Upper lobe of right lung (tissue), 1 donor: Measurements from ENCODE around the gene DDX11. TPM values are rescaled to one million over a fixed set of nuclear protein-coding genes. Genes with fewer than 3 reads are reported as not detected.
"Not testable (repeated sequence)": the region's sequence is repeated elsewhere in the genome, so short reads cannot be mapped to it uniquely, and the experiment has no call there.

ENCODE experiments used
- ATAC-seq: fragments of 200-7000 bp; cut with Tn5 transposase; one replicate; pipeline ENCODE4 v1.9.1; 2020; ENCODE audit warnings: mild to moderate bottlenecking, moderate library complexity
- DNase-seq: peaks from one replicate; pipeline ENCODE4 v3.0.0-alpha.2; 2020
- H3K27ac ChIP-seq: fragments of 200-600 bp; one replicate; pipeline ENCODE4 v1.8.0; 2022
- H3K27me3 ChIP-seq: fragments of 200-600 bp; one replicate; pipeline ENCODE4 v1.8.0; 2022; ENCODE audit warnings: mild to moderate bottlenecking
- H3K36me3 ChIP-seq: fragments of 200-600 bp; one replicate; pipeline ENCODE4 v1.8.0; 2022
- H3K4me1 ChIP-seq: fragments of 200-600 bp; one replicate; pipeline ENCODE4 v1.8.0; 2022
- H3K4me3 ChIP-seq: fragments of 200-600 bp; one replicate; pipeline ENCODE4 v1.8.0; 2022; ENCODE audit warnings: mild to moderate bottlenecking
- H3K9me3 ChIP-seq: fragments of 200-600 bp; one replicate; pipeline ENCODE4 v1.8.0; 2022
- intact Hi-C: fragments of 100-400 bp; cut with DNase I; formaldehyde crosslinking; loops from one replicate; pipeline ENCODE4 v1.11.0; 2022
- total RNA-seq: library from RNA; stranded (reverse); fragmentation: NEBNext Ultra II Directional; extraction: Animal tissue kit (Norgen Biotek cat#: 25700); gene quantifications from one replicate; pipeline ENCODE4 v1.2.1, GENCODE V29; 2021
- TF ChIP-seq, protein P1 (sequence below): fragments of 200-600 bp; IDR thresholded peaks from one replicate; pipeline ENCODE4 v1.8.0; 2022; ENCODE audit warnings: antibody characterized with exemption
- donor health status: DM: no; HTN: yes; CAD: no; lungs with severe emphysema.

DDX11 gene
- total RNA-seq, 1 donor from 2014 or later = 12.6 TPM

DNA sequence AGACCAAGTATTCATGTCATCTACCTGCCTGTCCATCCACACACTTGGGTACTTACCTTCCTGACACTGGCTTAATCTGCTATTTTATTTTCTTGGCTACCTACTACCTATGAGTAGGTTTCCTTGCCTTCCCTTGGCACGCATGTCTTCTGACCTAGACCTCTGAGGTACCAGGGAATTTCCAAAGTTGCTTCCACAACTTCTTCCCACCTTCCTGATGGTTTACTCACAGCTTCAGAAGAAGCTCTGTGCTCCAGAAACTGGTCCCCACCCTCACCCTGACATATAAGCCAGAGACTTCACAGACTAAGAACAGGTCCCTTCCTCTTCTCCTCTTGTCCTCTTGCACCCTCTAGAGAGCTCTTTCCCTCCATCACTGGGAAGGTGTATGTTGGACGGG lies 35.7 kb upstream of the DDX11 start:
- no peak overlapping the region for H3K27ac ChIP-seq
- no peak for DNase-seq
- H3K4me3 ChIP-seq = no peak overlapping the region
- intact Hi-C loops = no loop called here
- H3K4me1 ChIP-seq = no peaks in the 10 kb centered on the region
- TF ChIP-seq, protein P1, sequence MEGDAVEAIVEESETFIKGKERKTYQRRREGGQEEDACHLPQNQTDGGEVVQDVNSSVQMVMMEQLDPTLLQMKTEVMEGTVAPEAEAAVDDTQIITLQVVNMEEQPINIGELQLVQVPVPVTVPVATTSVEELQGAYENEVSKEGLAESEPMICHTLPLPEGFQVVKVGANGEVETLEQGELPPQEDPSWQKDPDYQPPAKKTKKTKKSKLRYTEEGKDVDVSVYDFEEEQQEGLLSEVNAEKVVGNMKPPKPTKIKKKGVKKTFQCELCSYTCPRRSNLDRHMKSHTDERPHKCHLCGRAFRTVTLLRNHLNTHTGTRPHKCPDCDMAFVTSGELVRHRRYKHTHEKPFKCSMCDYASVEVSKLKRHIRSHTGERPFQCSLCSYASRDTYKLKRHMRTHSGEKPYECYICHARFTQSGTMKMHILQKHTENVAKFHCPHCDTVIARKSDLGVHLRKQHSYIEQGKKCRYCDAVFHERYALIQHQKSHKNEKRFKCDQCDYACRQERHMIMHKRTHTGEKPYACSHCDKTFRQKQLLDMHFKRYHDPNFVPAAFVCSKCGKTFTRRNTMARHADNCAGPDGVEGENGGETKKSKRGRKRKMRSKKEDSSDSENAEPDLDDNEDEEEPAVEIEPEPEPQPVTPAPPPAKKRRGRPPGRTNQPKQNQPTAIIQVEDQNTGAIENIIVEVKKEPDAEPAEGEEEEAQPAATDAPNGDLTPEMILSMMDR = no peak
- H3K27me3 ChIP-seq = no peaks in the 10 kb centered on the region
- no peaks in the 10 kb centered on the region for H3K36me3 ChIP-seq
- H3K9me3 ChIP-seq = no peaks in the 10 kb centered on the region
- ATAC-seq = no peak

DNA sequence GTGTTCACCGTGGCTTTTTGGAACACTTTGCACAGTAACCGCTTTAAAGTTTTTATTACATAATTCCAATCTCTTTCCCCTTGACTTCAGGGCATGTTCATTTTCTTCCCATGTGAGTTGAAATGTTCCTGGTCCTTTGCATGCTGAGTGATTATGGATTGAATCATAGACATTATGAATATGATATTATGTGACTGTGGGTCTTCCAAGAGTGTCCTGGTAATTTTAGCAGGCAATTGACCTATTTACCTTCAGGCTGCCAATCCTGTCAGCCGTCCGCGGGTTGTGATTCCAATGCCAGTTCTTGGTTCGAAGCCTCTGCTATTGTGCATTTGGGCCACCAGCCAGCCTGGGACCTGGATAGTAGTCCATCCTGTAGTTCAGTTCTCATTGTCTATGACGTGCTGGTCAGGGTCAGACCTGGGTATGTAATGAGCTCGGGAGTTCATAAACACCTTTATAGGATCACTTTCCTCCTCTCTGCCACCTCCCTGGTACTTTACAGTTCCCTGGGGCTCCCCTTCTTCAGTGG lies 32.6 kb upstream of the DDX11 start:
- Histone ChIP-seq H3K27ac (no peak overlapping the region), H3K4me1 (no peaks in the 10 kb centered on the region), H3K4me3 (no peak overlapping the region), H3K27me3 (no peaks in the 10 kb centered on the region), H3K9me3 (no peaks in the 10 kb centered on the region), H3K36me3 (no peaks in the 10 kb centered on the region)
- TF ChIP-seq, protein P1 = no peak
- ATAC-seq (no peak), DNase-seq (no peak)
- intact Hi-C loops = no loop called here

DNA sequence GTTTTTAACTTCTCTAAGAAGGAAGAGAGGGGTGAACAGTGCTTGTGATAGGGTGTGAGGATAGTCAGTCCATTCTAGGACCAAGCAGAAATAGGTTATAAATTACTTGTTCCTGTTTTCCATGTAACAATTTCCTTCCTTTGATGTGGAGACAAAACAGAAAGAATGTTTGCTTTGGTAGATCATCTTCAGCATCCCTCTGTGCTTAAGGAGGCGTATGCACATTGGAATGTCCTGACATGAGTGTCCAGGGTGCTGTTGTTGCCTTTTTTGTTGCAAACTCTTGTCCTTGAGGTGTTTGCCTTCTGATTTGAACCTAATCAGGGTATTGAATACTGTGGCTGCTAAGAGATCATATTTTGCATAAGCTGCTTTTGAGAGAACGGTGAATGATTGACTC lies 23.5 kb upstream of the DDX11 start:
- intact Hi-C loops, H3K4me3 ChIP-seq, H3K36me3 ChIP-seq, H3K4me1 ChIP-seq, DNase-seq, ATAC-seq, H3K27me3 ChIP-seq, H3K27ac ChIP-seq, H3K9me3 ChIP-seq: not testable (repeated sequence)

DNA sequence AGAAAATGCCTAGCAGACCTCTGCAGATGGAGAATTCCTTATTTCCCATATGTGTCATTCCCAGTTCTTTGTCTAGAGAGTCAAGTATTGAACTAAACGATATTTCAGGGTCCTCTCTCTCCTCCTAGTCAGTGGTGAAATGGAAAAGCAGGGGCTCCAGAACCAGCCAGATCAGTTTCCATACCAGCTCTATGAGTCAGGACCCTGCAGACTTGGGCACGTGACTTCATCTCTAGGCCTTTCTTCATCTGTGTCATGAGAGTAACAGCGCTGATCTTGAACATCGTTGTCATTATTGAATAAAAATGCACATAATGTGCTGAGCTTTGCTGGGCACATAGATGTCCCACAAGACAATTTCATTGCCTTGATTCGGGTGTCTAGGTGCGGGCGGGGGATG lies 23.1 kb upstream of the DDX11 start:
- H3K4me1 ChIP-seq, DNase-seq, H3K4me3 ChIP-seq, H3K27me3 ChIP-seq, H3K36me3 ChIP-seq, H3K9me3 ChIP-seq, H3K27ac ChIP-seq, ATAC-seq, intact Hi-C loops: not testable (repeated sequence)

DNA sequence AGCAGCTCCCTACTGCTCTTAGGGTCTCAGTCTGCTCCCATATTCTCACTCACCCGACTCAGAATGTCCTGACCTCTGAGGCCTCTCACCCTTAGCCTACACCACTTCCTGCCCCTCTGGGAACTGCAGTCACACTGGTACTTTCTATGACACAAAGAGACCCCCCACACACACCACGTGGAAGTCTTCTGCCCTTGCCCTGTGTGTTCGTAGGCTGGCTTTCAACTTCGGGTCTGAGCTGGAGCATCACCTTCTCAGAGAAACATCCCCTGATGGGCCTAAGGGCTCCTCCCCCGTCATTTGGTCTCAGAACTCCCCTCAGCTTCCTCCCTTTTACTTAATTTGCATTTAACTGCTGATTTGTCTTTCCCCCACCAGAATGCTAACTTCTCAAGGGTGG lies 22.0 kb upstream of the DDX11 start:
- H3K27ac ChIP-seq, H3K4me3 ChIP-seq, H3K4me1 ChIP-seq, H3K36me3 ChIP-seq, intact Hi-C loops, H3K27me3 ChIP-seq, DNase-seq, H3K9me3 ChIP-seq, ATAC-seq: not testable (repeated sequence)

DNA sequence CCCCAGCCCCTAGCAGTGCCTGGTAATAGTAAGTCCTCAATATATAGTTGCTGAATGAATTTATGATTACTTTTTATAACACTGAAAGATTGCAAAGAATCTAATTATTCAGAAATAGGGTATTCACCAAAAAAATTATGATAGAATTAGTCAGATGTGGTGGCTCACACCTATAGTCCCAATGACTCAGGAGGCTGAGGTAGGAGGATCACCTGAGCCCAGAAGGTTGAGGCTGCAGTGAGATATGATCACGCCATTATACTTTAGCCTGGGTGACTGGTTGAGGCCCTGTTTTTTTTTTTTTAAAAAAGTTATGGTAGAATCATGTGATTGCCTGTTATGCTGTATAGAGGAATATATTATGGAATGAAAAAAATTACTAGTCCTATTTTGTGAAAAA lies 21.5 kb upstream of the DDX11 start:
- ATAC-seq, H3K27me3 ChIP-seq, DNase-seq, H3K4me1 ChIP-seq, H3K9me3 ChIP-seq, intact Hi-C loops, H3K36me3 ChIP-seq, H3K4me3 ChIP-seq, H3K27ac ChIP-seq: not testable (repeated sequence)

DNA sequence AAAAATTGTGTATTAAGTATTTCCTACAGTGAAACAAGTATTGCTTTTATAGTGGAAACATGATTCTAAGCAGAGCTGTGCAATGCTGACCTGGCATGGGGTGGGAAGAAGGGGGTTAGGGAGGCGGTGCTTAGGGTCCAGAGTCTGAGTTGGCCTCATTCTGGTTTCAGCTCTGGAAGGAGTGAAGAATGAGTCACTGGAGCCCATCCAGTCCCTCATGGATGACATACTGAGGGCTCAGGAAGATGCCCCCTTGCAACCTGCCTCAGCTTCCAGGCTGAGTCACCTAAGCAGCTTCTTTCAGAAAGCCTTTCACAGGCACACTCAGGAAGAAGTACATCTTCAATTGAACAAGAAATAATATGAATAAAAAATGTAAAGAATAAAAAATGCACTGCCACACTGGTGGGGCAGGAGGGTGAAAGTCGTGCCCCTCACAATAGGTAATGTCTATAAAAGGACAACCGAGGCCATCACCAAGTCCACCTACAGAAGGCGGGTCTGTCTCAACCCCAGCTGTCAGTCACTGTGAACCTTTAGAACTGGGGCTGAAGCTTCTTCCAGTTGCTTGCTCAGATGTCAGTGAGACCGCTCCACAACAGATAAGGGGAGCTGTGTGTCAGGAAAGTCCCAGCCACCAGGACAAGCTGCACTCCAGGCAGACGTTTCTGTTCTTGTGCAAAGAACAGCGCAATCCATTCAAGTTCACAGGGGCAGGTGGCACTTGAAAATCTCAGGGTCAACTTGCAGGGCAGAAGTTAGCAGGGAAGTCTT lies 20.8 kb upstream of the DDX11 start:
- intact Hi-C loops, ATAC-seq, H3K4me1 ChIP-seq: not testable (repeated sequence)

DNA sequence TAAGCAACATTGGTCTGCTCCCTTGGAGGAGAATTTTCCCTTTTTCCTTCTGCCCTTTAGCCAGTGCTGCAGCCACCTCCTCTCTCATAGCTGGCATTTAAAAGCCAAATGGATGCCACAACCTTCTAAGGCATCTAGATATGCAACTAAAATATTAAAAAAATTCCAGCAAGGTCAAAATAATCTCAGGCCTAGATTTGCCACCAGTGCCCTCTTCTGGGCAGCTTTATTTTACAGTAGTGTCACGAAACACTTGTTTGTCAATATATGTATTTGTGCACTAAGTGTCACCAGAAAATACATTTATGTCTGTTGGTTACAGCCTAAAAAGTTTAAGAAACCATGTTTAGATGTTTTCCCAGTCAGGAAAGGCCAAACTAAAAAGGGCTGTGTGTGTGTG lies 19.7 kb upstream of the DDX11 start:
- intact Hi-C loops, ATAC-seq, H3K9me3 ChIP-seq, H3K4me3 ChIP-seq, H3K27ac ChIP-seq, DNase-seq, H3K36me3 ChIP-seq, H3K27me3 ChIP-seq, H3K4me1 ChIP-seq: not testable (repeated sequence)

More for the DNA sequence above, 20.8 kb upstream of the DDX11 start:
- H3K27ac ChIP-seq, DNase-seq, H3K27me3 ChIP-seq, H3K4me3 ChIP-seq, H3K9me3 ChIP-seq, H3K36me3 ChIP-seq: not testable (repeated sequence)

DNA sequence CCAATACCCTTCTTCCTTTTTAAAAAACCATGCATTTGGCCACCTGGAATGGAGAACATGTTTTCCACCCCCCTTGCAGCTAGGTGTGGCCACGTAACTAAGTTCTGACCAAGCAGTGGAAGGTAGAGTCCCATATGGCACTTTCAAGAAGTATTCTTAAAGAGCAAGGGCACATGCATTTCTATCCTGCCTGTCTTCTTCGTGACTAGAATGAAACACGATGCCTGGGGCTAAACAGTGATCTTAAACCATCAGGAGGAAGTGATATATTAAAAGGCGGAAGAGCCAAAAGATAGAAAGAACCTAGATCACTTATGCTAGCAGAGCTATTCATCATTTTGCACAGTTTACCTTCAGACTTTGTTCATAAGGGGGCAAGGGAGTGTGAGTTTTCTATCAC lies 16.0 kb upstream of the DDX11 start:
- ATAC-seq (no peak), DNase-seq (no peak)
- TF ChIP-seq, protein P1 = no peak
- no peak overlapping the region for H3K27ac ChIP-seq
- H3K4me1 ChIP-seq = no peaks in the 10 kb centered on the region
- H3K4me3 ChIP-seq = no peak overlapping the region
- H3K9me3 ChIP-seq = no peaks in the 10 kb centered on the region
- H3K36me3 ChIP-seq = no peaks in the 10 kb centered on the region
- no peaks in the 10 kb centered on the region for H3K27me3 ChIP-seq
- intact Hi-C loops = no loop called here

DNA sequence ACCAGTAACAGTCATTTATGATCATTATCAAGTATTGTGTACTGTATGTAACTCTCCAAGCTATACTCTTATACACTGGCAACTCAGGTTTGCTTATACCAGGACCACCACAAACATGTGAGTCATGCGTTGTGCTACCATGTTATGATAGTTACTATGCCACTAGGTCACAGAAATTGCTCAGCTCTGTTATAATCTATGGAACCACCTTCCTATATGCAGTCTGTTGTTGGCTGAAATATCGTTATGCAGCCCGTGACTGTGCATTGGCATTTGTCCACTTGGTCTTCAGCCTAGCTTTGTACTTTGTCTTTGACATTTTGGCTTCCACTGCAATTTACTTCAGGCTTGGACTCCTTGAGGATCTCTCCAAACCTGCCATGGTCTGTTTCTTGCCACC lies 7.5 kb upstream of the DDX11 start:
- DNase-seq, H3K9me3 ChIP-seq, H3K27ac ChIP-seq, H3K4me1 ChIP-seq, H3K27me3 ChIP-seq, intact Hi-C loops, ATAC-seq, H3K4me3 ChIP-seq, H3K36me3 ChIP-seq: not testable (repeated sequence)

DNA sequence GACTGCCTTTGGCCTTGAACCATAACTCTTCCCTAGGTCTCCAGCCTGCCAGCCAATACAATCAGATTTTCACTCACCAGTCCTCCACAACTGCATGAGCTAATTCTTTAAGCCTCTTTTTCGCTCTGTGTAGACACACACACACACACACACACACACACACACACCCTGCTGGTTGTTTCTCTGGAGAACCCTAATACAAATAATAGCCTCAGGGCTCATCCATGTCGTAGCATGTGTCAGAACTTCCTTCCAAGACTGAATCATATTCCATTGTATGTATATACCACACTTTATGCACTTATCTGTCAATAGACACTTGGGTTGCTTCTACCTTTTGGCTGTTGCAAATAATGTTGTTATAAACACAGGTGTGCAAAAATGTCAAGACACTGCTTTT lies 6.0 kb upstream of the DDX11 start:
- intact Hi-C loops = not testable (repeated sequence)

More for the DNA sequence above, 6.0 kb upstream of the DDX11 start:
- ATAC-seq, H3K27me3 ChIP-seq, H3K4me1 ChIP-seq, H3K27ac ChIP-seq, H3K4me3 ChIP-seq, H3K36me3 ChIP-seq, DNase-seq, H3K9me3 ChIP-seq: not testable (repeated sequence)
